SH-SY5Y (cell line): Measurements from ENCODE around the gene ETS1.

Source experiments
- GATA2 ChIP-seq: IDR thresholded peaks from 2 replicates; pipeline ENCODE4 v1.6.1; 2011; ENCODE audit warnings: mild to moderate bottlenecking, low read depth, low read length
- GATA3 ChIP-seq: IDR thresholded peaks from 2 replicates; pipeline ENCODE4 v1.6.1; 2011; ENCODE audit warnings: low read depth, mild to moderate bottlenecking, low read length, moderate library complexity

GRCh38 chr11:128581561-128582272 lies 5.6 kb downstream of the ETS1 start:
- TF ChIP-seq GATA2 (no peak), GATA3 (no peak)
